Smooth muscle cell (in vitro differentiated cells): ENCODE measurements around the gene LRRFIP2. TPM values are rescaled to one million over a fixed set of nuclear protein-coding genes. Genes with fewer than 3 reads are reported as not detected.
A peak's percentile ranks its signal among the peaks of the same experiment; 100 is the strongest.

ENCODE experiments used
- DNase-seq: peaks from one replicate; lab custom pipeline; 2025; ENCODE audit not compliant: unreplicated experiment; lab: John Stamatoyannopoulos, UW
- H2AFZ ChIP-seq: fragments of 200-600 bp; sonication (generic); 2 replicates; pipeline ENCODE4 v1.6.0; 2016; ENCODE audit warnings: antibody characterized with exemption, low read depth, mild to moderate bottlenecking
- H3F3A ChIP-seq: fragments of 200-600 bp; sonication (generic); 2 replicates; pipeline ENCODE4 v1.6.0; 2017; ENCODE audit warnings: antibody characterized with exemption, low read depth
- H3K27ac ChIP-seq: fragments of 200-600 bp; sonication (generic); 2 replicates; pipeline ENCODE4 v1.5.1; 2016; ENCODE audit warnings: low read depth, mild to moderate bottlenecking
- H3K27me3 ChIP-seq: fragments of 200-600 bp; sonication (generic); 2 replicates; pipeline ENCODE4 v1.6.1; 2016; ENCODE audit warnings: low read depth, mild to moderate bottlenecking
- H3K36me3 ChIP-seq: fragments of 200-600 bp; sonication (generic); 2 replicates; pipeline ENCODE4 v1.5.1; 2016; ENCODE audit warnings: low read depth
- H3K4me1 ChIP-seq: fragments of 200-600 bp; sonication (generic); 2 replicates; pipeline ENCODE4 v1.5.1; 2016; ENCODE audit warnings: low read depth
- H3K4me2 ChIP-seq: fragments of 200-600 bp; sonication (generic); 2 replicates; pipeline ENCODE4 v1.6.0; 2016; ENCODE audit warnings: mild to moderate bottlenecking
- H3K4me3 ChIP-seq: fragments of 200-600 bp; sonication (generic); 2 replicates; pipeline ENCODE4 v1.5.1; 2016; ENCODE audit warnings: mild to moderate bottlenecking
- H3K79me2 ChIP-seq: fragments of 200-600 bp; sonication (generic); 2 replicates; pipeline ENCODE4 v1.6.0; 2016; ENCODE audit warnings: low read depth, mild to moderate bottlenecking
- H3K9ac ChIP-seq: fragments of 200-600 bp; sonication (generic); 2 replicates; pipeline ENCODE4 v1.6.0; 2016; ENCODE audit warnings: low read depth
- H3K9me3 ChIP-seq: fragments of 200-600 bp; sonication (generic); replicated peaks from 2 replicates; pipeline ENCODE4 v1.5.1; 2016; ENCODE audit warnings: low read depth
- H4K20me1 ChIP-seq: fragments of 200-600 bp; sonication (generic); 2 replicates; pipeline ENCODE4 v1.6.0; 2016; ENCODE audit warnings: low read depth
- CTCF ChIP-seq: fragments of 200-600 bp; sonication (generic); IDR thresholded peaks from 2 replicates; pipeline ENCODE4 v1.5.1; 2017; ENCODE audit warnings: borderline replicate concordance, mild to moderate bottlenecking, antibody characterized with exemption; ENCODE audit not compliant: insufficient read depth, poor library complexity, severe bottlenecking
- WGBS: methylation state at CpG from one replicate; pipeline ENCODE4 v1.1.7; 2016; ENCODE audit warnings: low lambda C conversion rate; 5-methylcytosine and 5-hydroxymethylcytosine counted together
- polyA plus RNA-seq: library from polyadenylated mRNA; unstranded; fragments of >200 nt; fragmentation: Nextera tagmentation; extraction: Ambion mirVana; gene quantifications from 2 replicates; pipeline ENCODE4 v1.2.1, GENCODE V29; 2016
- total RNA-seq: library from RNA; depleted of rRNA; stranded (reverse); fragments of >200 nt; gene quantifications from 2 replicates; pipeline ENCODE4 v1.2.3, GENCODE V29; 2014

The LRRFIP2 gene
- total and polyA plus RNA-seq, 2 experiments from 2014 or later: 25.6 to 34.6 TPM

- DNase-seq: no peak
- Histone ChIP-seq H3K4me2 (no peak overlapping the region), H4K20me1 (no peaks in the 10 kb centered on the region), H3K36me3 (peaks cover 26% of the 10 kb centered on the region), H3F3A (no peaks in the 10 kb centered on the region), H2AFZ (no peak overlapping the region), H3K27me3 (no peaks in the 10 kb centered on the region), H3K4me3 (no peak overlapping the region), H3K27ac (no peak overlapping the region), H3K79me2 (no peaks in the 10 kb centered on the region), H3K4me1 (no peaks in the 10 kb centered on the region), H3K9ac (no peak overlapping the region), H3K9me3 (no peaks in the 10 kb centered on the region)
- 100% methylated on average over 3 of the region's 3 CpGs for WGBS
- no peak for TF ChIP-seq CTCF
Measured at GRCh38 chr3:37025561-37026335, 148.6 kb downstream of the LRRFIP2 start.

DNA sequence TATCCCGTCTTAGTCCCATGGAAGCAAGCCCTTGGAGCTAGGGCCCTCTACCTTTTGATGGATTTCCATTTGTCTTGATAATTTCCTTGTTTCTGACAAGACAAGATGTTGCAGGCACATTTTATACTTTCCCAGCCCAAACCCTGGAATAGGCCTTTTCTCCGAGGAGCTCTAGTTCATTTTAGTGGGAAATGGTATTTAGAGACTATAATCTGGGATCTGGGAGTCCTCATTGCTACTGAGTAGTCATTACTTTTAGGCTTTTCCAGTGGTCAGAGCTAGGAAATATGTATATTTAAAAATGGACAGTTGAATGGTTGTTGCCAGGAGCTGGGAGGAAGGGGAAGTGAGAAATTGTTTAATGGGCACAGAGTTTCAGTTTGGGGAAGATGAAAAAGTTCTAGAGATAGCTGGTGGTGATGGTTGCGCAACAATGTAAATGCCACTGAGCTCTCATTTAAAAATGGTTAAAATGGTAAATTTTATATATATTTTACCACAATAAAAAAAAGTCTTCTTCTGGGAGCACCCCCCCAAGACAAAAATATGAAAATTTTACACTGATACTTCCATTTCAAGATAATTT, 149.5 kb downstream of the LRRFIP2 start:
- H3K79me2 ChIP-seq: no peaks in the 10 kb centered on the region
- over 99% methylated on average over 3 of the region's 3 CpGs for WGBS
- no peak overlapping the region for H3K27ac ChIP-seq
- peaks cover 34% of the 10 kb centered on the region for H3K36me3 ChIP-seq
- H3K27me3 ChIP-seq: no peaks in the 10 kb centered on the region
- no peaks in the 10 kb centered on the region for H4K20me1 ChIP-seq
- H3K9ac ChIP-seq: no peak overlapping the region
- no peaks in the 10 kb centered on the region for H3K4me1 ChIP-seq
- no peaks in the 10 kb centered on the region for H3K9me3 ChIP-seq
- no peaks in the 10 kb centered on the region for H3F3A ChIP-seq
- no peak overlapping the region for H3K4me3 ChIP-seq
- TF ChIP-seq CTCF: no peak
- no peak overlapping the region for H2AFZ ChIP-seq
- no peak for DNase-seq
- no peak overlapping the region for H3K4me2 ChIP-seq

GRCh38 chr3:37024092-37024491, 150.3 kb downstream of the LRRFIP2 start:
- H3K4me1 ChIP-seq: no peaks in the 10 kb centered on the region
- no peak overlapping the region for H3K9ac ChIP-seq
- no peak overlapping the region for H3K4me2 ChIP-seq
- 95% methylated on average over 2 of the region's 2 CpGs for WGBS
- peaks cover 35% of the 10 kb centered on the region for H3K36me3 ChIP-seq
- no peaks in the 10 kb centered on the region for H3K79me2 ChIP-seq
- H3F3A ChIP-seq: no peaks in the 10 kb centered on the region
- no peak for DNase-seq
- no peaks in the 10 kb centered on the region for H4K20me1 ChIP-seq
- no peaks in the 10 kb centered on the region for H3K9me3 ChIP-seq
- no peaks in the 10 kb centered on the region for H3K27me3 ChIP-seq
- no peak overlapping the region for H3K27ac ChIP-seq
- peak; percentile 23 for TF ChIP-seq CTCF
- no peak overlapping the region for H3K4me3 ChIP-seq
- no peak overlapping the region for H2AFZ ChIP-seq
